CD4-positive, alpha-beta T cell (primary cell): ENCODE data around the gene HNRNPA1. TPM values are rescaled to one million over a fixed set of nuclear protein-coding genes. Genes with fewer than 3 reads are reported as not detected.
"Not testable (repeated sequence)": the region's sequence is repeated elsewhere in the genome, so short reads cannot be mapped to it uniquely, and the experiment has no call there.

Source experiments
- ATAC-seq: fragments of 200-7000 bp; cut with Tn5 transposase; one replicate; pipeline ENCODE4 v1.10.0; 2022; ENCODE audit warnings: mild to moderate bottlenecking; ENCODE audit not compliant: poor library complexity
- CTCF ChIA-PET: fragments of 350-600 bp; sonication (Branson Sonifier 250); formaldehyde crosslinking; loops from one replicate; lab custom pipeline; 2021; ENCODE audit warnings: antibody characterized with exemption, inconsistent platforms; lab: Charles Lee
- POLR2A ChIA-PET: fragments of 350-600 bp; sonication (Branson Sonifier 250); formaldehyde crosslinking; loops from one replicate; lab custom pipeline; 2021; ENCODE audit warnings: antibody characterized with exemption, inconsistent platforms; lab: Charles Lee
- DNase-seq, 14 experiments: peaks; one replicate each; pipeline ENCODE4 v3.0.0-alpha.2; 2013 to 2020; ENCODE audit warnings: mixed read lengths in 2 of 14
- H3K27ac ChIP-seq, 2 donors: one replicate each; pipeline versions ENCODE4 v1.5.1 to v1.7.0; 2013; ENCODE audit warnings: low read length in 2 of 2, low read depth in 1 of 2, mild to moderate bottlenecking in 1 of 2
- H3K27me3 ChIP-seq, 2 experiments: 1 replicate in 1 of 2; 2 replicates in 1 of 2; pipeline versions ENCODE4 v1.6.1 to v1.7.0; 2013; ENCODE audit warnings: low read length in 2 of 2, control low read depth in 1 of 2, mild to moderate bottlenecking in 1 of 2, moderate library complexity in 1 of 2; ENCODE audit not compliant: insufficient read depth in 2 of 2, control insufficient read depth in 1 of 2
- H3K36me3 ChIP-seq: one replicate; pipeline ENCODE4 v1.6.1; 2013; ENCODE audit warnings: low read length, control low read depth; ENCODE audit not compliant: insufficient read depth
- H3K4me1 ChIP-seq: one replicate; pipeline ENCODE4 v1.6.1; 2013; ENCODE audit warnings: low read length, control low read depth; ENCODE audit not compliant: insufficient read depth
- H3K4me3 ChIP-seq: one replicate; pipeline ENCODE4 v1.5.1; 2013; ENCODE audit warnings: mild to moderate bottlenecking, low read length, moderate library complexity
- H3K9me3 ChIP-seq, 2 experiments: 1 replicate in 1 of 2; 2 replicates in 1 of 2; pipeline versions ENCODE4 v1.6.1 to v1.7.0; 2013; ENCODE audit warnings: low read length in 2 of 2, mild to moderate bottlenecking in 2 of 2, control low read depth in 1 of 2, moderate library complexity in 1 of 2; ENCODE audit not compliant: control insufficient read depth in 1 of 2, insufficient read depth in 1 of 2
- H3K27ac Mint-ChIP-seq: one replicate; pipeline ENCODE4 v1.8.0; 2020; ENCODE audit warnings: mixed read lengths
- H3K27me3 Mint-ChIP-seq: one replicate; pipeline ENCODE4 v1.8.0; 2021; ENCODE audit warnings: mixed read lengths
- H3K36me3 Mint-ChIP-seq: one replicate; pipeline ENCODE4 v1.8.0; 2021; ENCODE audit warnings: low read depth, mixed read lengths
- H3K4me1 Mint-ChIP-seq: one replicate; pipeline ENCODE4 v1.8.0; 2021; ENCODE audit warnings: low read depth, mixed read lengths
- H3K4me3 Mint-ChIP-seq: one replicate; pipeline ENCODE4 v1.8.0; 2020; ENCODE audit warnings: mild to moderate bottlenecking, mixed read lengths
- H3K9me3 Mint-ChIP-seq: one replicate; pipeline ENCODE4 v1.8.0; 2020; ENCODE audit warnings: mixed read lengths
- intact Hi-C, 2 experiments: fragments of 100-400 bp; cut with DNase I in 1 of 2; cut with micrococcal nuclease in 1 of 2; formaldehyde crosslinking; loops; one replicate each; pipeline versions ENCODE4 v1.15.1 to v1.9.0; 2023 to 2025; cut with DNase I, micrococcal nuclease
- polyA plus RNA-seq, 2 donors: library from polyadenylated mRNA; unstranded; fragments of 120-200 nt; gene quantifications; one replicate each; pipeline ENCODE4 v1.2.1, GENCODE V29; 2013
- total RNA-seq, 174 experiments: library from RNA in 2 of 174; stranded (reverse) in 2 of 174; gene quantifications; one replicate each; pipeline ENCODE4 v1.2.3 and lab custom pipeline; 2021 to 2026
- TF ChIP-seq, protein P1 (sequence below): fragments of 200-600 bp; IDR thresholded peaks from one replicate; pipeline ENCODE4 v1.8.0; 2022; ENCODE audit warnings: antibody characterized with exemption, mild to moderate bottlenecking

Gene HNRNPA1
- total RNA-seq (1,000 to 10,000 TPM; 1,969 to 1,994 TPM), total RNA-seq (lab: John Stamatoyannopoulos, UW) (452 to 1,775 (median 927) reads per million in 172 experiments)
- 1,967 TPM for polyA plus RNA-seq (2013, experiment 1 of 2)
- polyA plus RNA-seq (2013, experiment 2 of 2): 2,312 TPM

DNA sequence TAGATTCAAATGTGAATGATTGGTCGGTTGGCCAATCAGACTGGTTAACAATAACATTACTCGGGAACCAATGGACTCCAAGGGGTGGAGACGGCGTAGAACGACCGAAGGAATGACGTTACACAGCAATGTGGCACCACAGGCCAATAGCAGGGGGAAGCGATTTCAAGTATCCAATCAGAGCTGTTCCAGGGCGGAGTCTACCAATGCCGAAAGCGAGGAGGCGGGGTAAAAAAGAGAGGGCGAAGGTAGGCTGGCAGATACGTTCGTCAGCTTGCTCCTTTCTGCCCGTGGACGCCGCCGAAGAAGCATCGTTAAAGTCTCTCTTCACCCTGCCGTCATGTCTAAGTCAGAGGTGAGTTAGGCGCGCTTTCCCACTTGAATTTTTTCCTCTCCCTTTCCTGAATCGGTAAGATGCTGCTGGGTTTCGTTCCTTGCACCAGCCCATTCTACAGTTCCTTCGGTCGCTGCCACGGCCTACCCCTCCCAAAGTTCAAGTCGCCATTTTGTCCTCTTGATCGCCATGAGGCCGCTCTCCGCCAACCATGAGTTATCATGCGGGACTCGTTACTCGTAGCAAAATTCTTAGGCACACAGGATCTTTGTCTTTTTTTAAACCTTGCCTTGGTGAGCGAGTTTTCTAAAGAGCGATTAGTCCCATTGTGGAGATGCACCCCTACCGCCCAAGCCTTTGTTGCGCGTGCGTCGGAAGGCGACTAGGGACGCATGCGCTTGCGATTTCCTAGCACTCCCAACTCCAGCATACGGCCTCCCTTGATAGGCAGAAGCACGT lies at the start of gene HNRNPA1:
Gene HNRNPA1, plus strand, starts transcription at position 259 of the 793 bp plus-strand sequence. Its CDS starts 82 bp downstream, at position 341.
- Mint-ChIP-seq H3K36me3 (peaks cover 3% of the 10 kb centered on the region), H3K4me3 (no peak within 1 kb of the TSS), H3K27ac (no peak within 1 kb of the TSS), H3K27me3 (no peaks in the 10 kb centered on the region), H3K4me1 (peaks cover 25% of the 10 kb centered on the region), H3K9me3 (no peaks in the 10 kb centered on the region)
- peak within 1 kb of the TSS; percentile 93 to 95 for H3K27ac ChIP-seq
- TF ChIP-seq, protein P1, sequence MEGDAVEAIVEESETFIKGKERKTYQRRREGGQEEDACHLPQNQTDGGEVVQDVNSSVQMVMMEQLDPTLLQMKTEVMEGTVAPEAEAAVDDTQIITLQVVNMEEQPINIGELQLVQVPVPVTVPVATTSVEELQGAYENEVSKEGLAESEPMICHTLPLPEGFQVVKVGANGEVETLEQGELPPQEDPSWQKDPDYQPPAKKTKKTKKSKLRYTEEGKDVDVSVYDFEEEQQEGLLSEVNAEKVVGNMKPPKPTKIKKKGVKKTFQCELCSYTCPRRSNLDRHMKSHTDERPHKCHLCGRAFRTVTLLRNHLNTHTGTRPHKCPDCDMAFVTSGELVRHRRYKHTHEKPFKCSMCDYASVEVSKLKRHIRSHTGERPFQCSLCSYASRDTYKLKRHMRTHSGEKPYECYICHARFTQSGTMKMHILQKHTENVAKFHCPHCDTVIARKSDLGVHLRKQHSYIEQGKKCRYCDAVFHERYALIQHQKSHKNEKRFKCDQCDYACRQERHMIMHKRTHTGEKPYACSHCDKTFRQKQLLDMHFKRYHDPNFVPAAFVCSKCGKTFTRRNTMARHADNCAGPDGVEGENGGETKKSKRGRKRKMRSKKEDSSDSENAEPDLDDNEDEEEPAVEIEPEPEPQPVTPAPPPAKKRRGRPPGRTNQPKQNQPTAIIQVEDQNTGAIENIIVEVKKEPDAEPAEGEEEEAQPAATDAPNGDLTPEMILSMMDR: no peak
- H3K36me3 ChIP-seq: peaks cover 49% of the 10 kb centered on the region
- intact Hi-C loops: loop anchor here (1.0 to 2.0 kb wide), 3 partner anchors 44 to 78 kb away; partner anchors contain the start of gene COPZ1 (in 2 of the 2)
- POLR2A ChIA-PET: interaction anchor here (0.7 to 3.4 kb wide), 48 partner anchors 9 to 1848 kb away, joined by 3 to 82 read pairs (median 4); partner anchors contain the start of genes ATP5MC2, COPZ1, CSAD and EIF4B
- ATAC-seq (peak; percentile 80), DNase-seq (peak; percentile 86 to 99 (median 92))
- peak within 1 kb of the TSS; percentile 80 for H3K4me3 ChIP-seq
- CTCF ChIA-PET: interaction anchor here (0.8 to 1.1 kb wide), 5 partner anchors 15 to 88 kb away, joined by 3 to 4 read pairs (median 3); no protein-coding TSS in a partner anchor
- no peaks in the 10 kb centered on the region for H3K9me3 ChIP-seq
- no peaks in the 10 kb centered on the region for H3K27me3 ChIP-seq
- H3K4me1 ChIP-seq: peaks cover 54% of the 10 kb centered on the region

DNA sequence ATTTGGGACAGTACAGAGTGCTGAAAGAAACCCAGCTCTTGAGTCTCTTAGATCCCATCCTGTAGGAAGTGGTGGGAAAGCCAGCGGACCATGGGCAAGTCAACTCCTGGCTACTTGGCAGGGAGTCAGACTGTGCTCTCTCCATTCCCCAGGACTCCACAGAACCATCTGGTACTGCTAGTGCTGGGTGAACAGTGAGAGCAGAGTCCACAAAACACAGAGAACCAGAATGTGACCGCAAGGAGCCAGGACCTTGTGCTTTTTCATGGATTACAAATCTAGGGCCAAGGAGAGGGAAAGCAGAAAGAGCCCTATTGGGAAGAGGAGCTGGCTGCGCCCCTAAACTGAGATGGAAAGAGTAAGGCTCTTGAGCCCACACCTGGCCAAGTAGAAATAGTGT lies 49.3 kb upstream of the HNRNPA1 start:
- H3K27me3 Mint-ChIP-seq, H3K4me3 Mint-ChIP-seq, DNase-seq, H3K27ac ChIP-seq, H3K4me3 ChIP-seq, H3K36me3 Mint-ChIP-seq, H3K4me1 Mint-ChIP-seq, H3K27ac Mint-ChIP-seq, ATAC-seq, intact Hi-C loops, H3K9me3 Mint-ChIP-seq, POLR2A ChIA-PET, H3K27me3 ChIP-seq, H3K4me1 ChIP-seq, H3K36me3 ChIP-seq, H3K9me3 ChIP-seq: not testable (repeated sequence)
- CTCF ChIA-PET: interaction anchor here (1.0 kb wide), 1 partner anchor 16 kb away, joined by 3 read pairs; no protein-coding TSS in a partner anchor

DNA sequence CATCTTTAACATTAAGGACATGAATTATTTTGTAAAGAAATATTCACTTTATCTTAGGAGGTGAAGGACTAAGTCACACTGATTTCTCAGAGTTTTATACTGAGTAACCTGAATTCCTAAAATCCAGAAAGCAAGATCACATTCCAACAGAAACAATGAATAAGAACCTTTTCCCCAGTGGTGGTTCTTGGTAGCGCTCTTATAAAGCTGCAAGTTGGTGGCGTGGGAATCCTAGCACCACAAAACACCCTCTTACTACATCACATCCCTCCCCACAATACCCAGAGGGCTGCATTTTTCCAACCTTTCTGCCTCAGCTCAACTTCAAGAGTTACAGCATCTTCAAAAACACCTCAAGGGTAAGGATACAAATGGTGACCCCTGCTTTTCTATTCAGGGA lies 47.7 kb upstream of the HNRNPA1 start:
- ChIA-PET CTCF (no interaction called here), POLR2A (no interaction called here)
- Mint-ChIP-seq H3K27me3 (no peaks in the 10 kb centered on the region), H3K4me3 (no peak overlapping the region), H3K4me1 (peaks cover 9% of the 10 kb centered on the region), H3K9me3 (no peaks in the 10 kb centered on the region), H3K27ac (no peak overlapping the region), H3K36me3 (peaks cover 17% of the 10 kb centered on the region)
- H3K9me3 ChIP-seq: no peaks in the 10 kb centered on the region
- H3K36me3 ChIP-seq: no peaks in the 10 kb centered on the region
- H3K27ac ChIP-seq: no peak overlapping the region
- H3K4me1 ChIP-seq: no peaks in the 10 kb centered on the region
- H3K27me3 ChIP-seq: no peaks in the 10 kb centered on the region
- ATAC-seq: no peak
- no peak overlapping the region for H3K4me3 ChIP-seq
- no peak for DNase-seq
- TF ChIP-seq, protein P1: no peak
- intact Hi-C loops: no loop called here
